BJ (cell line): ENCODE results near the gene MCM5. TPM values are rescaled to one million over a fixed set of nuclear protein-coding genes. Genes with fewer than 3 reads are reported as not detected.
"Not testable (repeated sequence)": the region's sequence is repeated elsewhere in the genome, so short reads cannot be mapped to it uniquely, and the experiment has no call there.

Experiments used
- CTCF ChIA-PET: fragments of 350-600 bp; formaldehyde crosslinking; extraction: SDS; loops from one replicate; lab custom pipeline; 2021; ENCODE audit warnings: antibody characterized with exemption, inconsistent platforms; lab: Yijun Ruan, JAX
- POLR2A ChIA-PET: fragments of 300-600 bp; sonication (Branson Sonifier 250); formaldehyde crosslinking; extraction: SDS; loops from one replicate; lab custom pipeline; 2021; ENCODE audit warnings: antibody characterized with exemption; lab: Charles Lee
- DNase-seq: peaks from one replicate; pipeline ENCODE4 v3.0.0-alpha.2; 2011; ENCODE audit warnings: low read depth
- H3K27me3 ChIP-seq: 2 replicates; pipeline ENCODE4 v1.6.0; 2011; ENCODE audit warnings: low read length; ENCODE audit not compliant: control insufficient read depth, insufficient read depth
- H3K36me3 ChIP-seq: 2 replicates; pipeline ENCODE4 v1.5.1; 2011; ENCODE audit warnings: low read length; ENCODE audit not compliant: control insufficient read depth, insufficient read depth
- H3K4me3 ChIP-seq: 2 replicates; pipeline ENCODE4 v1.5.1; 2011; ENCODE audit warnings: low read depth, mild to moderate bottlenecking, control low read depth, low read length
- polyA plus RNA-seq: library from polyadenylated mRNA; depleted of rRNA; stranded (reverse); fragments of >200 nt; gene quantifications from 2 replicates; pipeline ENCODE4 v1.2.3, GENCODE V29; 2011
- TF ChIP-seq, protein P1 (sequence below): IDR thresholded peaks from 2 replicates; pipeline ENCODE4 v1.5.1; 2011; ENCODE audit warnings: low read depth, mild to moderate bottlenecking, control low read depth, inconsistent platforms, low read length, moderate library complexity; ENCODE audit not compliant: insufficient read depth

Gene MCM5
- polyA plus RNA-seq, 1 experiment = 34.6 TPM

DNA sequence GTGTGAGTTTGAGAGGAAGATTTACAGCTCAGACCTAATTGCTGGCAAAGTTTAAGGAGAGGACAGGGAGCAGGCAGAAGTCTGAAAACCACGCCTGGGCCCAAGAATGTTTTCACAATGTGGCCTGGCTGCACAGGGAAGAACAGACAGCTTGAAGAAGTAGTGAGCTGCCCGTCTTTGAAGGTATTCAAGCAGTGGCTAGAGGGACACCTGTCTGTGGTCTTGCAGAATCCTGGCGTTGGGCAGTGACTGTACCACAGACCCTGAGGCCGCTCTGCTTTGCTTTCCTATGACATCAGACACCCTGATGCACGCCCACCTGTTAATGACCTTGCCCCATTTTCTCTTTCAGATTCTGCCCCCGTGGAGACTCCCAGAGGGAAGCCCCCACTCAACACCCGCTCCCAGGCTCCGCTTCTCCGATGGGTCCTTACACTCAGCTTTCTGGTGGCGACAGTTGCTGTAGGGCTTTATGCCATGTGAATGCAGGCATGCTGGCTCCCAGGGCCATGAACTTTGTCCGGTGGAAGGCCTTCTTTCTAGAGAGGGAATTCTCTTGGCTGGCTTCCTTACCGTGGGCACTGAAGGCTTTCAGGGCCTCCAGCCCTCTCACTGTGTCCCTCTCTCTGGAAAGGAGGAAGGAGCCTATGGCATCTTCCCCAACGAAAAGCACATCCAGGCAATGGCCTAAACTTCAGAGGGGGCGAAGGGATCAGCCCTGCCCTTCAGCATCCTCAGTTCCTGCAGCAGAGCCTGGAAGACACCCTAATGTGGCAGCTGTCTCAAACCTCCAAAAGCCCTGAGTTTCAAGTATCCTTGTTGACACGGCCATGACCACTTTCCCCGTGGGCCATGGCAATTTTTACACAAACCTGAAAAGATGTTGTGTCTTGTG lies 6.6 kb upstream of the MCM5 start:
- TF ChIP-seq, protein P1, sequence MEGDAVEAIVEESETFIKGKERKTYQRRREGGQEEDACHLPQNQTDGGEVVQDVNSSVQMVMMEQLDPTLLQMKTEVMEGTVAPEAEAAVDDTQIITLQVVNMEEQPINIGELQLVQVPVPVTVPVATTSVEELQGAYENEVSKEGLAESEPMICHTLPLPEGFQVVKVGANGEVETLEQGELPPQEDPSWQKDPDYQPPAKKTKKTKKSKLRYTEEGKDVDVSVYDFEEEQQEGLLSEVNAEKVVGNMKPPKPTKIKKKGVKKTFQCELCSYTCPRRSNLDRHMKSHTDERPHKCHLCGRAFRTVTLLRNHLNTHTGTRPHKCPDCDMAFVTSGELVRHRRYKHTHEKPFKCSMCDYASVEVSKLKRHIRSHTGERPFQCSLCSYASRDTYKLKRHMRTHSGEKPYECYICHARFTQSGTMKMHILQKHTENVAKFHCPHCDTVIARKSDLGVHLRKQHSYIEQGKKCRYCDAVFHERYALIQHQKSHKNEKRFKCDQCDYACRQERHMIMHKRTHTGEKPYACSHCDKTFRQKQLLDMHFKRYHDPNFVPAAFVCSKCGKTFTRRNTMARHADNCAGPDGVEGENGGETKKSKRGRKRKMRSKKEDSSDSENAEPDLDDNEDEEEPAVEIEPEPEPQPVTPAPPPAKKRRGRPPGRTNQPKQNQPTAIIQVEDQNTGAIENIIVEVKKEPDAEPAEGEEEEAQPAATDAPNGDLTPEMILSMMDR = no peak
- Histone ChIP-seq H3K36me3 (peaks cover 28% of the 10 kb centered on the region), H3K4me3 (no peak overlapping the region), H3K27me3 (no peaks in the 10 kb centered on the region)
- DNase-seq = no peak
- POLR2A ChIA-PET = no interaction called here
- CTCF ChIA-PET = interaction anchor here (1.0 to 1.1 kb wide), 3 partner anchors 8 to 33 kb away, joined by 3 to 6 read pairs (median 3); partner anchors contain the start of gene HMOX1

DNA sequence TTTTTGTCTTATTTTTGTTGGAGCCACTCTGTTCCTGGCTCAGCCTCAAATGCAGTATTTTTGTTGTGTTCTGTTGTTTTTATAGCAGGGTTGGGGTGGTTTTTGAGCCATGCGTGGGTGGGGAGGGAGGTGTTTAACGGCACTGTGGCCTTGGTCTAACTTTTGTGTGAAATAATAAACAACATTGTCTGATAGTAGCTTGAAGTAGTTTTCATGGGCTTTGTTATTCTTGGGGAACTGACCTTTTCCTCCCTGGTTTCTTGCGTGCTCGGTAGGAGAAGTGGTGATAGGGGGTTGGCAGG lies 6.0 kb upstream of the MCM5 start:
- CTCF ChIA-PET = interaction anchor here (1.0 to 1.1 kb wide), 2 partner anchors 8 to 13 kb away, joined by 3 to 6 read pairs; partner anchors contain the start of gene HMOX1
- Histone ChIP-seq H3K36me3 (peaks cover 26% of the 10 kb centered on the region), H3K4me3 (no peak overlapping the region), H3K27me3 (no peaks in the 10 kb centered on the region)
- no peak for DNase-seq
- POLR2A ChIA-PET = no interaction called here
- TF ChIP-seq, protein P1 = no peak

DNA sequence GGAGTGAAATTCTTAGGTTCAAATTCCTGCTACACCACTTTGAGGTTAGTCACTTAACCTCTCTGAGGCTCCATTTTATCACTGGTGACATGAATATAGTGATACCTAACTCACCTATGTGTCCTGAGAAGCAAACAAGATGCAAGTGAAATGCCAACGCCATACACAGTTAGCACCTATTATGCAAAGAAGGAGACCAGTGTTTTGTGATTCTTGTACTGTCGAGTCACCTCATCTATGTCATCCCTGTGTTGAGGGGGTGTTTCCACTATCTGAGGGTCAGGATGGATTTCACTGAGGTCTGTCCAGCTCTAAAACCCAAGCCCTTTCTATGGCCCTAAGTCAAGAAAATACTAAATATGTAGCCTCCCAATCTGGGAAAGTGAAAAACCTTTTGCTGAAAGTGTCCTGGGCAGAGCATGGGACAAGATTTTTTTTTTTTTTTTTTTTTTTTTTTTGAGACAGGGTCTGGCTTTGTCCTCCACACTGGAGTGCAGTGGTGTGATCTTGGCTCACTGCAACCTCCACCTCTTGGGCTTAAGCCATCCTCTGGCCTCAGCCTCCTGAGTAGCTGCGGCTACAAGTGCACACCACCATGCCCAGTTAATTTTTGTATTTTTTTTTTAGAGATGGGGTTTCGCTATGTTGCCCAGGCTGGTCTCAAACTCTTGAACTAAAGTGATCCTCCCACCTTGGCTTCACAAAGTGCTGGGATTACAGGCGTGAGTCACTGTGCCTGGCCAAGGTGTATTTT lies 5.0 kb upstream of the MCM5 start:
- Histone ChIP-seq H3K27me3 (no peaks in the 10 kb centered on the region), H3K36me3 (peaks cover 22% of the 10 kb centered on the region), H3K4me3 (no peak overlapping the region)
- no peak for DNase-seq
- ChIA-PET POLR2A (no interaction called here), CTCF (no interaction called here)
- TF ChIP-seq, protein P1 = no peak

DNA sequence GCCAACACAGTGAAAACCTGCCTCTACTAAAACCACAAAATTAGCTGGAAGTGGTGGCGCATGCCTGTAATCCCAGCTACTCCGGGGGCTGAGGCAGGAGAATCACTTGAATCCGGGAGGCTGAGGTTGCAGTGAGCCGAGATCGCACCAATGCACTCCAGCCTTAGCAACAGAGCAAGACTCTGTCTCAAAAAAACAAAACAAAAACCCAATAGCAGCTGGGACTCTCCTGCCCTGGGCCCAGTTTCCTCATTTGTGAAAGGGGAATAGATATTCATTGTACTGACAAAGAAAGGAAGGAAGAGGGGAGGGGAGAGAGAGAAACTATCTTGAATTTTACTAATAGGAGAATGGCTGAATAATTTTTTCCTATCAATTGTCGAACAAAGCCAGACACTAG lies 3.3 kb upstream of the MCM5 start:
- POLR2A ChIA-PET, DNase-seq, H3K4me3 ChIP-seq, H3K27me3 ChIP-seq: not testable (repeated sequence)
- CTCF ChIA-PET = interaction anchor here (0.8 to 0.9 kb wide), 2 partner anchors 13 to 187 kb away, joined by 3 to 4 read pairs; no protein-coding TSS in a partner anchor
- H3K36me3 ChIP-seq = peaks cover 14% of the 10 kb centered on the region

DNA sequence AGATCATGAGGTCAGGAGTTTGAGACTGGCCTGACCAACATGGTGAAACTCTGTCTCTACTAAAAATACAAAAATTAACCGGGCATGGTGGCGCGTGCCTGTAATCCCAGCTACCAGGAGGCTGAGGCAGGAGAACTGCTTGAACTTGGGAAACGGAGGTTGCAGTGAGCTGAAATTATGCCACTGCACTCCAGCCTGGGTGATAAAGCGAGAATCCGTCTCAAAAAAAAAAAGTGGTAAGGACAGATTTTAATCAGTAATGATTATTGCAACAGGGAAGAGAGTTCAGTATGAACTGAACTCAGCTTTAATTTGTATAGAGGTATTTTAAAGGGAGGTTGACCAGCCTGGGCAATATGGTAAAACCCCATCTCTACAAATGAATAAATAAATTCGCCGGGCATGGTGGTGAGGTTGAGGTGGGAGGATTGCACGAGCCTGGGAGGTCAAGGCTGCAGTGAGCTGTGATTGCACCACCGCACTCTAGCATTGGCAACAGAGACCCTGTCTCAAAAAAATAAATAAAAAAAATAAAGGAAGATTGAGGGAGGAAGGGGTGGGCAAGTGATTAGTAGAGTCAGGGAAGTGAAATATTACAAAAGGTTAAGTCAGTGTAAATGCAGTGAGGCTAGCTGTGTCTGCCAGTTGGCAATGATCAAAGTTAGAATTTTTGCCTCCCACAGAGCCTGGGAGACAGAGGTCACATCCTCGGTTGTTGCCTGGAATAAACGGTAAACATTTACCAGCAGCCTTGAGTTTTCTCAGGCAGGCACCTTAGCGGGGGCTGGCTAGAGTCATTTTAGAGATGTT lies 2.6 kb upstream of the MCM5 start:
- DNase-seq = no peak
- Histone ChIP-seq H3K4me3 (no peak overlapping the region), H3K36me3 (peaks cover 12% of the 10 kb centered on the region), H3K27me3 (no peaks in the 10 kb centered on the region)
- ChIA-PET POLR2A (no interaction called here), CTCF (interaction anchor here (0.8 to 0.9 kb wide), 3 partner anchors 13 to 186 kb away, joined by 3 to 4 read pairs (median 3); no protein-coding TSS in a partner anchor)
- TF ChIP-seq, protein P1 = no peak
